ENCODE data around the gene GLS. TPM values are rescaled to one million over a fixed set of nuclear protein-coding genes. Genes with fewer than 3 reads are reported as not detected.
A peak's percentile ranks its signal among the peaks of the same experiment; 100 is the strongest.

GLS gene
- total RNA-seq, 1 experiment from 2014 or later = 97.4 TPM

DNA sequence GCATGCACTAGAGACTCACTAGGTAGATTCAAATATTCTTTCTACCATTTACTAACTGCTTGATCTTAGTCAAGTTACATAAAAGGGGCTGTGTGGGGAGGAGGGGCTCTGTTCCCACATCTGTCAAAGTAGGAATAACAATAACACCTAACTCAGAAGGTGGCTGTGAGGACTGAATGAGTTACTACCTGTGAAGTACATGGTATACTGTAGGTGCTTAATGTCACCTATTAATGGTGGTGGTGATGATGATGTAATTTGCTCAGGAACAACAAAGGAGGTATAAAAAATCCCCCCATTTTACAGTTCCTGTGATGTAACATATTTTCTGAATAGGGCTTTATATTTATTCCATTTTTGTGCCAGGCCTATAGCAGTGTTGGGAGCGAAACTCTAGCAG is 92.6 kb downstream of the GLS start (continued):
- TF ChIP-seq, protein P1, sequence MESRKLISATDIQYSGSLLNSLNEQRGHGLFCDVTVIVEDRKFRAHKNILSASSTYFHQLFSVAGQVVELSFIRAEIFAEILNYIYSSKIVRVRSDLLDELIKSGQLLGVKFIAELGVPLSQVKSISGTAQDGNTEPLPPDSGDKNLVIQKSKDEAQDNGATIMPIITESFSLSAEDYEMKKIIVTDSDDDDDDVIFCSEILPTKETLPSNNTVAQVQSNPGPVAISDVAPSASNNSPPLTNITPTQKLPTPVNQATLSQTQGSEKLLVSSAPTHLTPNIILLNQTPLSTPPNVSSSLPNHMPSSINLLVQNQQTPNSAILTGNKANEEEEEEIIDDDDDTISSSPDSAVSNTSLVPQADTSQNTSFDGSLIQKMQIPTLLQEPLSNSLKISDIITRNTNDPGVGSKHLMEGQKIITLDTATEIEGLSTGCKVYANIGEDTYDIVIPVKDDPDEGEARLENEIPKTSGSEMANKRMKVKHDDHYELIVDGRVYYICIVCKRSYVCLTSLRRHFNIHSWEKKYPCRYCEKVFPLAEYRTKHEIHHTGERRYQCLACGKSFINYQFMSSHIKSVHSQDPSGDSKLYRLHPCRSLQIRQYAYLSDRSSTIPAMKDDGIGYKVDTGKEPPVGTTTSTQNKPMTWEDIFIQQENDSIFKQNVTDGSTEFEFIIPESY (IDR thresholded peaks at IDR 0.05; ENCODE audit: extremely low read depth, insufficient replicate concordance, low read length) = no peak

DNA sequence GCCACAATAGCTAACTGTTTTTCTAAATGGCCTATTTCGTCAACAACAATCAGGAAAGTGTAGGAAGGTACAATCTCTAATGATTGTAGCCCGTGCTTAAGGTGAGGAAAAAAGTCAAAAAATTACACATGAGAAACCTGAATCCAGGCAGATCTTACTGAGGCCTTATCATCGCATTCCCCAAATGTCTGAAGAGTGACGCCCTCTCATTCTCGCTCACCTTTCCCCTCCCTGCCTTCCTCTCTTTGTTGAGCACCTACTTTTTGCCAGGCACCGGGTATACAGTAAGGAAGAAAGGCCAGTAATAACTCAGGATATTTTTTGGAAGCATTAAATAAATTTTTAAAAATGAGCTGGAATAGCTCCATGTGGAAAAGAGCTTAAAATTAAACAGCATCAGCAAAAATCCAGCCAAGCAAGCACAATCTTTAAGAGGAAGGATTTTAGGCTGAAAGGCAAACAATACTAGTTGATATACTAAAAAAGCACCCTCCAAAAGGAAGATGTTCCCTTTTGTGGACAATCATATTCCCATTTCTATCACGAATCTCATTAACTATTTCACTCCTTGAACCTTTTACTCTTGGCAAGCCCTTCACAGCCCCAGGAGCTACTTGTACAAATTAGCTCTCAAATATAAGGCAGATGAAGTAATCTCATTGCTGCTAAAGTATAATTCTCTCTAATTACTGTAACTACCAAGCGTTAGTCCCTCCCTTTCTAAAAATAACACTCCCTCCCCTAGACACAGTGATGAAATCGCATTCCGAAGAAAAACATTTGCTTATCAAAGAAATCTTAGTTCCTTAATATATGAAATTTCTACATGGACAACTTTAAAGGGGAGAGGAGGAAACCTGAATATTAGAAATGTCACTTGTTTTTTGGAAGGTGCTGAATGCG is 93.4 kb downstream of the GLS start:
- no peak overlapping the region for H2AFZ ChIP-seq (ENCODE audit: low read depth, low read length, poor library complexity, severe bottlenecking)
- H3K4me3 ChIP-seq (replicated peaks in 1 of 2; ENCODE audit: low read depth in 1 of 2, low read length in 2 of 2) = no peak overlapping the region
- no peaks in the 10 kb centered on the region for H3K9me3 ChIP-seq (ENCODE audit: control insufficient read depth in 1 of 2, insufficient read depth in 1 of 2, low read depth in 1 of 2, low read length in 2 of 2)
- no peak for ATAC-seq
- BruUV-seq (replicated peaks) = TSS peak; percentile 5
- H3K4me1 ChIP-seq (ENCODE audit: control insufficient read depth in 1 of 2, insufficient read depth in 2 of 2, low read length in 2 of 2) = no peaks in the 10 kb centered on the region
- intact Hi-C loops (cut with micrococcal nuclease) = no loop called here
- TF ChIP-seq, protein P2, sequence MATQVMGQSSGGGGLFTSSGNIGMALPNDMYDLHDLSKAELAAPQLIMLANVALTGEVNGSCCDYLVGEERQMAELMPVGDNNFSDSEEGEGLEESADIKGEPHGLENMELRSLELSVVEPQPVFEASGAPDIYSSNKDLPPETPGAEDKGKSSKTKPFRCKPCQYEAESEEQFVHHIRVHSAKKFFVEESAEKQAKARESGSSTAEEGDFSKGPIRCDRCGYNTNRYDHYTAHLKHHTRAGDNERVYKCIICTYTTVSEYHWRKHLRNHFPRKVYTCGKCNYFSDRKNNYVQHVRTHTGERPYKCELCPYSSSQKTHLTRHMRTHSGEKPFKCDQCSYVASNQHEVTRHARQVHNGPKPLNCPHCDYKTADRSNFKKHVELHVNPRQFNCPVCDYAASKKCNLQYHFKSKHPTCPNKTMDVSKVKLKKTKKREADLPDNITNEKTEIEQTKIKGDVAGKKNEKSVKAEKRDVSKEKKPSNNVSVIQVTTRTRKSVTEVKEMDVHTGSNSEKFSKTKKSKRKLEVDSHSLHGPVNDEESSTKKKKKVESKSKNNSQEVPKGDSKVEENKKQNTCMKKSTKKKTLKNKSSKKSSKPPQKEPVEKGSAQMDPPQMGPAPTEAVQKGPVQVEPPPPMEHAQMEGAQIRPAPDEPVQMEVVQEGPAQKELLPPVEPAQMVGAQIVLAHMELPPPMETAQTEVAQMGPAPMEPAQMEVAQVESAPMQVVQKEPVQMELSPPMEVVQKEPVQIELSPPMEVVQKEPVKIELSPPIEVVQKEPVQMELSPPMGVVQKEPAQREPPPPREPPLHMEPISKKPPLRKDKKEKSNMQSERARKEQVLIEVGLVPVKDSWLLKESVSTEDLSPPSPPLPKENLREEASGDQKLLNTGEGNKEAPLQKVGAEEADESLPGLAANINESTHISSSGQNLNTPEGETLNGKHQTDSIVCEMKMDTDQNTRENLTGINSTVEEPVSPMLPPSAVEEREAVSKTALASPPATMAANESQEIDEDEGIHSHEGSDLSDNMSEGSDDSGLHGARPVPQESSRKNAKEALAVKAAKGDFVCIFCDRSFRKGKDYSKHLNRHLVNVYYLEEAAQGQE (IDR thresholded peaks at IDR 0.05; ENCODE audit: low read depth) = no peak
- TF ChIP-seq, protein P3, sequence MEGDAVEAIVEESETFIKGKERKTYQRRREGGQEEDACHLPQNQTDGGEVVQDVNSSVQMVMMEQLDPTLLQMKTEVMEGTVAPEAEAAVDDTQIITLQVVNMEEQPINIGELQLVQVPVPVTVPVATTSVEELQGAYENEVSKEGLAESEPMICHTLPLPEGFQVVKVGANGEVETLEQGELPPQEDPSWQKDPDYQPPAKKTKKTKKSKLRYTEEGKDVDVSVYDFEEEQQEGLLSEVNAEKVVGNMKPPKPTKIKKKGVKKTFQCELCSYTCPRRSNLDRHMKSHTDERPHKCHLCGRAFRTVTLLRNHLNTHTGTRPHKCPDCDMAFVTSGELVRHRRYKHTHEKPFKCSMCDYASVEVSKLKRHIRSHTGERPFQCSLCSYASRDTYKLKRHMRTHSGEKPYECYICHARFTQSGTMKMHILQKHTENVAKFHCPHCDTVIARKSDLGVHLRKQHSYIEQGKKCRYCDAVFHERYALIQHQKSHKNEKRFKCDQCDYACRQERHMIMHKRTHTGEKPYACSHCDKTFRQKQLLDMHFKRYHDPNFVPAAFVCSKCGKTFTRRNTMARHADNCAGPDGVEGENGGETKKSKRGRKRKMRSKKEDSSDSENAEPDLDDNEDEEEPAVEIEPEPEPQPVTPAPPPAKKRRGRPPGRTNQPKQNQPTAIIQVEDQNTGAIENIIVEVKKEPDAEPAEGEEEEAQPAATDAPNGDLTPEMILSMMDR (IDR thresholded peaks at IDR 0.05 in 2 of 3, conservative IDR thresholded peaks at IDR 0.05 in 1 of 3; ENCODE audit: borderline replicate concordance in 1 of 3, insufficient read depth in 1 of 3, low read depth in 2 of 3, low read length in 2 of 3) = no peak
- TF ChIP-seq POLR2AphosphoS5 (IDR thresholded peaks at IDR 0.05; ENCODE audit: low read depth, low read length) (no peak), EZH2 (IDR thresholded peaks at IDR 0.05) (no peak), JUND (IDR thresholded peaks at IDR 0.05) (no peak), RAD21 (IDR thresholded peaks at IDR 0.05; ENCODE audit: low read depth) (no peak), FOSL1 (IDR thresholded peaks at IDR 0.05; ENCODE audit: low read depth) (no peak)
- TF ChIP-seq, protein P4, sequence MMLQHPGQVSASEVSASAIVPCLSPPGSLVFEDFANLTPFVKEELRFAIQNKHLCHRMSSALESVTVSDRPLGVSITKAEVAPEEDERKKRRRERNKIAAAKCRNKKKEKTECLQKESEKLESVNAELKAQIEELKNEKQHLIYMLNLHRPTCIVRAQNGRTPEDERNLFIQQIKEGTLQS (IDR thresholded peaks at IDR 0.05) = no peak
- TF ChIP-seq, protein P5, sequence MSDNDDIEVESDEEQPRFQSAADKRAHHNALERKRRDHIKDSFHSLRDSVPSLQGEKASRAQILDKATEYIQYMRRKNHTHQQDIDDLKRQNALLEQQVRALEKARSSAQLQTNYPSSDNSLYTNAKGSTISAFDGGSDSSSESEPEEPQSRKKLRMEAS (IDR thresholded peaks at IDR 0.05) = no peak
- ChIA-PET POLR2A (interaction anchor here (0.6 kb wide), 1 partner anchor 59 kb away, joined by 3 read pairs; no protein-coding TSS in a partner anchor), RAD21 (ENCODE audit: low non-redundant PET in 1 of 2, low total read pairs in 2 of 2, uncharacterized antibody in 2 of 2, unreplicated experiment in 2 of 2) (no interaction called here), CTCF (no interaction called here)
- H3K9me2 ChIP-seq (ENCODE audit: insufficient read depth) = no peaks in the 10 kb centered on the region
- H3K27ac ChIP-seq (ENCODE audit: low read depth, low read length) = no peak overlapping the region
- no peaks in the 10 kb centered on the region for H4K20me1 ChIP-seq (ENCODE audit: insufficient read depth)
- no peak for DNase-seq (ENCODE audit: low read depth, low spot score)
- no peak overlapping the region for H3K4me2 ChIP-seq (ENCODE audit: low read length)
- H3K9ac ChIP-seq (ENCODE audit: low read length) = no peak overlapping the region
- no peaks in the 10 kb centered on the region for H3K27me3 ChIP-seq (ENCODE audit: insufficient read depth, low read length)
- peaks cover 81 to 83% of the 10 kb centered on the region in 2 experiments for H3K36me3 ChIP-seq (ENCODE audit: control insufficient read depth in 1 of 2, insufficient read depth in 2 of 2, low read length in 2 of 2)
- no peaks in the 10 kb centered on the region for H3K79me2 ChIP-seq (ENCODE audit: insufficient read depth, low read length)

Data from HCT116 (cell line).